Right lobe of liver (tissue), 4 donors: ENCODE measurements around the gene NDUFB2.

ENCODE experiments used
- CTCF ChIP-seq, 4 donors: fragments of 200-600 bp in 3 of 4; fragments of 450-650 bp in 1 of 4; IDR thresholded peaks; one replicate each; pipeline versions ENCODE4 v1.5.1 to v1.8.0; 2016 to 2022; ENCODE audit warnings: antibody characterized with exemption in 4 of 4, mild to moderate bottlenecking in 2 of 4
- POLR2A ChIP-seq: fragments of 450-650 bp; IDR thresholded peaks from one replicate; pipeline ENCODE4 v1.6.1; 2017; ENCODE audit warnings: antibody characterized with exemption, mild to moderate bottlenecking
- donor health status: DM: no; HTN: no; CAD: no.
- donor health status: DM: no; HTN: no; CAD: no.
- donor health status: DM: no; HTN: yes; CAD: no.

GRCh38 chr7:140672382-140673062 is 24.0 kb upstream of the NDUFB2 start, which contains the start of gene ADCK2:
- TF ChIP-seq CTCF (IDR thresholded peaks at IDR 0.05) (no peak), POLR2A (no peak)
